ENCODE measurements around the gene KCNH3. TPM values are rescaled to one million over a fixed set of nuclear protein-coding genes. Genes with fewer than 3 reads are reported as not detected.
A peak's percentile ranks its signal among the peaks of the same experiment; 100 is the strongest.

Gene KCNH3
- total and polyA plus RNA-seq, 2 donors from 2014 or later, result 1.4 to 2.8 TPM

- no peak for TF ChIP-seq CTCF (IDR thresholded peaks at IDR 0.05; ENCODE audit: borderline replicate concordance, extremely low read depth, insufficient read depth)
- no peak for DNase-seq
Measured at GRCh38 chr12:49562233-49562632, 23.4 kb downstream of the KCNH3 start.

GRCh38 chr12:49562831-49563230 is 24.0 kb downstream of the KCNH3 start:
- Histone ChIP-seq H3K9me3 (ENCODE audit: control insufficient read depth in 2 of 3, insufficient read depth in 1 of 3, low read length in 3 of 3) (no peaks in the 10 kb centered on the region), H3K9ac (ENCODE audit: low read length in 3 of 3) (no peak overlapping the region), H3K4me1 (ENCODE audit: control insufficient read depth in 2 of 3, insufficient read depth in 2 of 3, low read depth in 1 of 3, low read length in 3 of 3) (peaks cover 0 to 11% (median 7%) of the 10 kb centered on the region in 3 donors), H3K27ac (ENCODE audit: low read depth in 2 of 2, low read length in 2 of 2) (no peak overlapping the region), H3K36me3 (ENCODE audit: control insufficient read depth in 2 of 3, insufficient read depth in 3 of 3, low read length in 3 of 3) (peaks cover 3 to 59% (median 43%) of the 10 kb centered on the region in 3 donors), H3K4me3 (ENCODE audit: low read length in 3 of 3) (no peak overlapping the region), H3K27me3 (ENCODE audit: control insufficient read depth, insufficient read depth, low read length) (no peaks in the 10 kb centered on the region)
- no peak for TF ChIP-seq CTCF (IDR thresholded peaks at IDR 0.05; ENCODE audit: borderline replicate concordance, extremely low read depth, insufficient read depth)
- FAIRE-seq (no peak), DNase-seq (peak in 1 of 5 donors; percentile 37)
- intact Hi-C loops (cut with DNase I), result no loop called here

More at GRCh38 chr12:49562233-49562632, 23.4 kb downstream of the KCNH3 start:
- Histone ChIP-seq H3K27me3 (ENCODE audit: control insufficient read depth, insufficient read depth, low read length) (no peaks in the 10 kb centered on the region), H3K27ac (ENCODE audit: low read depth in 2 of 2, low read length in 2 of 2) (no peak overlapping the region), H3K36me3 (ENCODE audit: control insufficient read depth in 2 of 3, insufficient read depth in 3 of 3, low read length in 3 of 3) (peaks cover 3 to 62% (median 43%) of the 10 kb centered on the region in 3 donors), H3K4me3 (ENCODE audit: low read length in 3 of 3) (no peak overlapping the region), H3K9me3 (ENCODE audit: control insufficient read depth in 2 of 3, insufficient read depth in 1 of 3, low read length in 3 of 3) (no peaks in the 10 kb centered on the region), H3K9ac (ENCODE audit: low read length in 3 of 3) (no peak overlapping the region), H3K4me1 (ENCODE audit: control insufficient read depth in 2 of 3, insufficient read depth in 2 of 3, low read depth in 1 of 3, low read length in 3 of 3) (peaks cover 0 to 15% (median 7%) of the 10 kb centered on the region in 3 donors)
- FAIRE-seq, result no peak
- intact Hi-C loops (cut with DNase I), result no loop called here

- Histone ChIP-seq H3K36me3 (ENCODE audit: control insufficient read depth in 2 of 3, insufficient read depth in 3 of 3, low read length in 3 of 3) (peaks cover 3 to 53% (median 34%) of the 10 kb centered on the region in 3 donors), H3K27ac (ENCODE audit: low read depth in 2 of 2, low read length in 2 of 2) (no peak overlapping the region), H3K27me3 (ENCODE audit: control insufficient read depth, insufficient read depth, low read length) (no peaks in the 10 kb centered on the region), H3K9me3 (ENCODE audit: control insufficient read depth in 2 of 3, insufficient read depth in 1 of 3, low read length in 3 of 3) (no peaks in the 10 kb centered on the region), H3K4me1 (ENCODE audit: control insufficient read depth in 2 of 3, insufficient read depth in 2 of 3, low read depth in 1 of 3, low read length in 3 of 3) (peaks cover 0 to 13% (median 7%) of the 10 kb centered on the region in 3 donors), H3K9ac (ENCODE audit: low read length in 3 of 3) (no peak overlapping the region), H3K4me3 (ENCODE audit: low read length in 3 of 3) (no peak overlapping the region)
- FAIRE-seq (no peak), DNase-seq (peak in 1 of 5 donors; percentile 36)
- TF ChIP-seq CTCF (IDR thresholded peaks at IDR 0.05; ENCODE audit: borderline replicate concordance, extremely low read depth, insufficient read depth), result no peak
- intact Hi-C loops (cut with DNase I), result no loop called here
Measured at GRCh38 chr12:49563951-49564685, 25.3 kb downstream of the KCNH3 start.

All from kidney (tissue), 14 donors.